ENCODE results near the gene GALNT7.

Gene GALNT7

DNA sequence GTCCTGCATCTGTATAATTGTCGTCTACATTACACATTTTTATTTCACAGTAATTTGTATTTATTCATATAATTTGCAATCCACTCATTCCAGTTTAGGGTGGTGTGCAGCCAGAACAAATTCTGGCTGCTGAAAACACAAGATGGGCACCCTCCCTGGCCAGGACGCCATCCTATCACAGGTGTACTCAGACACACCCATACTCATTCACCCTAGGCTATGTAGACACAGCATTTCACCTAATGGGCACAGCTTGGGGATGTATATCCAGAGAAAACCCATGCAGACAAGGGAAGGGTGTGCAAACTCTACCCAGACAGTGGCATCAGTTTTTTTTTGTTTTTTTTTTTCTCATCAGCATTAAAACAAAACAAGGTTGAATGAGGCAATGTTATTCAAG lies 92.4 kb downstream of the GALNT7 start:
- no peak for TF ChIP-seq CTCF (IDR thresholded peaks at IDR 0.05)

- no peak for TF ChIP-seq CTCF (IDR thresholded peaks at IDR 0.05)
Observed at GRCh38 chr4:173262375-173262774, 93.8 kb downstream of the GALNT7 start.

DNA sequence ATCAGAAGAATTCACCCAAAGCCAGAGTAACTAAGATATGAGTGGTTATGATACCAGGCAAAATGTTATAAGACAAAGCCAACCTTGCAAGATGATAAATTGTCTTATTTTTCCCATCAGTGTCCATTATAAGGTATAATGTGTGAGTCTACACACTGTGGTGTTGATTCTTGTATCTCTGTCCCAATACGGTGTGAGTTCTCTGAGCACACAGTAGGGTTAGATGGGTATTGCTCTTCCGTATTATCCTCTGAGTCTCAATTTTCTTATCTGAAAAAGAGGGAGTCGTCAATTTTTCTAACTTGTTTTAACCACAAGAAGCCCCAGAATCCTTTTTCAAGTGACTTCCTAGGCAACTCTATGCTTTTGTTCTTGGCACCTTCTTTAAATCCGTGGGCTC lies 95.6 kb downstream of the GALNT7 start:
- no peak for TF ChIP-seq CTCF (IDR thresholded peaks at IDR 0.05)

- no peak for TF ChIP-seq CTCF (IDR thresholded peaks at IDR 0.05)
Observed at GRCh38 chr4:173264684-173265185, 96.1 kb downstream of the GALNT7 start.

- no peak for TF ChIP-seq CTCF (IDR thresholded peaks at IDR 0.05)
Observed at GRCh38 chr4:173265751-173266150, 97.1 kb downstream of the GALNT7 start.

GRCh38 chr4:173267711-173268110 lies 99.1 kb downstream of the GALNT7 start:
- no peak for TF ChIP-seq CTCF (IDR thresholded peaks at IDR 0.05)

DNA sequence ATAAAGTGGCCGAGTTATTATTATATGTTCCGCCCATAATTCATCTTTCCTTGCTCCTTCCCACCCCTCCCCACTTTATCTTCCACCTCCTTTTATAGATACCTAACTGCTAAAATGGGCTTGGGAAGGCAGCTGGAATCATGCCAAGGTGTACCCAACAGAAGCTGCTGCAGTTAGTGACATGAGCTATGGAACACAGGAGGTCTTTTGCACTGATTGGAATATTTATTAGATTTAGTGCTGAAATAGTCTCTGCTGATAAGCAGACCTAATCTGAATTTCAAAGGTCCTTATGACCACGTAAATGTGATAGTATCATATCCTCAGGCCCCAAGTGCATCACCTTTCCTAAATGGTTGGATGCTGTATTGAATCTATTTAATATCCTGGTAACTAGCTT lies 100.7 kb downstream of the GALNT7 start:
- TF ChIP-seq CTCF (IDR thresholded peaks at IDR 0.05), result no peak

All from LNCAP (cell line).